ENCODE results near the gene SLC39A11.

GRCh38 chr17:72681844-72682243 lies 410.6 kb downstream of the SLC39A11 start:
- TF ChIP-seq, protein P1, sequence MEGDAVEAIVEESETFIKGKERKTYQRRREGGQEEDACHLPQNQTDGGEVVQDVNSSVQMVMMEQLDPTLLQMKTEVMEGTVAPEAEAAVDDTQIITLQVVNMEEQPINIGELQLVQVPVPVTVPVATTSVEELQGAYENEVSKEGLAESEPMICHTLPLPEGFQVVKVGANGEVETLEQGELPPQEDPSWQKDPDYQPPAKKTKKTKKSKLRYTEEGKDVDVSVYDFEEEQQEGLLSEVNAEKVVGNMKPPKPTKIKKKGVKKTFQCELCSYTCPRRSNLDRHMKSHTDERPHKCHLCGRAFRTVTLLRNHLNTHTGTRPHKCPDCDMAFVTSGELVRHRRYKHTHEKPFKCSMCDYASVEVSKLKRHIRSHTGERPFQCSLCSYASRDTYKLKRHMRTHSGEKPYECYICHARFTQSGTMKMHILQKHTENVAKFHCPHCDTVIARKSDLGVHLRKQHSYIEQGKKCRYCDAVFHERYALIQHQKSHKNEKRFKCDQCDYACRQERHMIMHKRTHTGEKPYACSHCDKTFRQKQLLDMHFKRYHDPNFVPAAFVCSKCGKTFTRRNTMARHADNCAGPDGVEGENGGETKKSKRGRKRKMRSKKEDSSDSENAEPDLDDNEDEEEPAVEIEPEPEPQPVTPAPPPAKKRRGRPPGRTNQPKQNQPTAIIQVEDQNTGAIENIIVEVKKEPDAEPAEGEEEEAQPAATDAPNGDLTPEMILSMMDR (IDR thresholded peaks at IDR 0.05): no peak
- no peak for TF ChIP-seq POLR2A (IDR thresholded peaks at IDR 0.05)

Data from testis (tissue), 2 donors.